Body of pancreas (tissue), 4 donors: ENCODE measurements around the gene MRPS11.
A peak's percentile ranks its signal among the peaks of the same experiment; 100 is the strongest.

Experiments used
- CTCF ChIP-seq, 7 experiments: fragments of 450-650 bp in 4 of 7; fragments of 200-600 bp in 3 of 7; sonication (generic) in 3 of 7; IDR thresholded peaks; one replicate each; pipeline ENCODE4 v1.5.1; 2016 to 2019; ENCODE audit warnings: antibody characterized with exemption in 7 of 7
- POLR2A ChIP-seq, 3 donors: fragments of 450-650 bp; IDR thresholded peaks; one replicate each; pipeline ENCODE4 v1.6.1; 2016; ENCODE audit warnings: antibody characterized with exemption in 3 of 3, mild to moderate bottlenecking in 2 of 3

- TF ChIP-seq CTCF (IDR thresholded peaks at IDR 0.05) (peak; percentile 33 to 75 (median 69)), POLR2A (IDR thresholded peaks at IDR 0.05) (no peak)
These were observed 12.4 kb upstream of the MRPS11 start for GRCh38 chr15:88454867-88455810.
